H1 (cell line): Measurements from ENCODE around the gene HIPK2. TPM values are rescaled to one million over a fixed set of nuclear protein-coding genes. Genes with fewer than 3 reads are reported as not detected.

ENCODE experiments used
- CTCF ChIA-PET: fragments of 300-600 bp; sonication (Branson Sonifier 250); formaldehyde crosslinking; loops from one replicate; lab custom pipeline; 2021; ENCODE audit not compliant: partially characterized antibody; lab: Charles Lee
- POLR2A ChIA-PET: fragments of 300-600 bp; sonication (Branson Sonifier 250); formaldehyde crosslinking; loops from one replicate; lab custom pipeline; 2021; ENCODE audit warnings: inconsistent platforms; ENCODE audit not compliant: partially characterized antibody; lab: Charles Lee
- DNase-seq, 2 experiments: peaks; one replicate each; pipeline versions ENCODE4 v3.0.0 to v3.0.0-alpha.2; 2010 to 2022; ENCODE audit warnings: low spot score in 2 of 2, low read depth in 1 of 2, mixed read lengths in 1 of 2
- FAIRE-seq: peaks from 2 replicates; lab custom pipeline; 2011; peaks lifted over from hg19 to GRCh38; lab: Jason Lieb, UNC
- H2AFZ ChIP-seq: 2 replicates; pipeline ENCODE4 v1.8.1; 2012; ENCODE audit warnings: low read length, inconsistent platforms
- H2AK5ac ChIP-seq: 2 replicates; pipeline ENCODE4 v1.6.1; 2013; ENCODE audit warnings: low read depth, low read length
- H2BK120ac ChIP-seq: replicated peaks from 2 replicates; pipeline ENCODE3; 2013; ENCODE audit warnings: low read depth, low read length, inconsistent platforms
- H2BK12ac ChIP-seq: 2 replicates; pipeline ENCODE4 v1.6.1; 2013; ENCODE audit warnings: low read depth, low read length
- H2BK15ac ChIP-seq: 2 replicates; pipeline ENCODE4 v1.6.1; 2013; ENCODE audit warnings: low read length
- H2BK20ac ChIP-seq: 2 replicates; pipeline ENCODE4 v1.6.1; 2013; ENCODE audit warnings: low read length
- H2BK5ac ChIP-seq: 2 replicates; pipeline ENCODE4 v1.6.1; 2013; ENCODE audit warnings: low read depth, low read length
- H3K14ac ChIP-seq: 2 replicates; pipeline ENCODE4 v1.6.1; 2013; ENCODE audit warnings: inconsistent platforms; ENCODE audit not compliant: insufficient read length
- H3K18ac ChIP-seq: 2 replicates; pipeline ENCODE4 v1.6.1; 2013; ENCODE audit warnings: low read length; ENCODE audit errors: extremely low read depth
- H3K23ac ChIP-seq: 2 replicates; pipeline ENCODE4 v1.6.1; 2013; ENCODE audit warnings: inconsistent platforms; ENCODE audit not compliant: insufficient read length
- H3K23me2 ChIP-seq: 2 replicates; pipeline ENCODE4 v1.6.1; 2013; ENCODE audit warnings: low read depth, low read length
- H3K27ac ChIP-seq: 2 replicates; pipeline ENCODE4 v1.6.1; 2011; ENCODE audit warnings: low read depth, low read length, inconsistent platforms
- H3K27me3 ChIP-seq, 4 experiments: replicated peaks in 1 of 4; 1 replicate in 1 of 4; 2 replicates in 3 of 4; pipeline versions ENCODE4 v1.6.1 to v1.8.1; 2011 to 2013; ENCODE audit warnings: low read length in 3 of 4, mild to moderate bottlenecking in 3 of 4, inconsistent platforms in 2 of 4, mixed read lengths in 2 of 4, moderate library complexity in 1 of 4; ENCODE audit not compliant: control insufficient read depth in 3 of 4, insufficient read depth in 3 of 4; ENCODE audit errors: extremely low read depth in 1 of 4
- H3K36me3 ChIP-seq, 4 experiments: 2 replicates each; pipeline versions ENCODE4 v1.6.1 to v1.8.1; 2011 to 2013; ENCODE audit warnings: mild to moderate bottlenecking in 4 of 4, low read length in 3 of 4, moderate library complexity in 2 of 4, control low read depth in 1 of 4, inconsistent platforms in 1 of 4; ENCODE audit not compliant: insufficient read depth in 4 of 4, control insufficient read depth in 2 of 4
- H3K4ac ChIP-seq: replicated peaks from 2 replicates; pipeline ENCODE3; 2013; ENCODE audit warnings: low read length, low read depth, mixed read lengths, inconsistent platforms; ENCODE audit not compliant: insufficient read length
- H3K4me1 ChIP-seq, 4 experiments: replicated peaks in 1 of 4; 1 replicate in 1 of 4; 2 replicates in 3 of 4; pipeline versions ENCODE4 v1.6.1 to v1.8.1; 2011 to 2013; ENCODE audit warnings: low read length in 3 of 4, inconsistent platforms in 2 of 4, mixed read lengths in 1 of 4; ENCODE audit not compliant: insufficient read depth in 4 of 4, control insufficient read depth in 3 of 4
- H3K4me2 ChIP-seq, 2 experiments: 2 replicates each; pipeline versions ENCODE4 v1.6.1 to v1.8.1; 2011 to 2013; ENCODE audit warnings: low read depth in 2 of 2, low read length in 2 of 2, control low read depth in 1 of 2, inconsistent platforms in 1 of 2, mild to moderate bottlenecking in 1 of 2; ENCODE audit not compliant: insufficient read depth in 1 of 2
- H3K4me3 ChIP-seq, 4 experiments: fragments of 200-600, 300-600 bp in 1 of 4; sonication (generic), shearing (Covaris generic), sonication (Bioruptor Twin) in 1 of 4; 2 replicates each; pipeline versions ENCODE4 v1.5.1 to v1.8.1; 2011 to 2016; ENCODE audit warnings: low read length in 4 of 4, low read depth in 3 of 4, control low read depth in 2 of 4, inconsistent platforms in 2 of 4, mild to moderate bottlenecking in 2 of 4, mixed read lengths in 1 of 4, moderate library complexity in 1 of 4; ENCODE audit not compliant: insufficient read depth in 2 of 4; ENCODE audit errors: extremely low read depth in 1 of 4
- H3K56ac ChIP-seq: replicated peaks from 2 replicates; pipeline ENCODE3; 2013; ENCODE audit warnings: low read depth, mild to moderate bottlenecking, mixed read lengths, low read length, inconsistent platforms; ENCODE audit not compliant: insufficient read length
- H3K79me1 ChIP-seq: 2 replicates; pipeline ENCODE4 v1.6.1; 2013; ENCODE audit warnings: low read depth, low read length, control low read depth
- H3K79me2 ChIP-seq, 2 experiments: 2 replicates each; pipeline versions ENCODE4 v1.6.1 to v1.8.1; 2012 to 2013; ENCODE audit warnings: low read length in 2 of 2, mild to moderate bottlenecking in 2 of 2, inconsistent platforms in 1 of 2; ENCODE audit not compliant: insufficient read depth in 2 of 2, control insufficient read depth in 1 of 2
- H3K9ac ChIP-seq, 4 experiments: replicated peaks in 1 of 4; 1 replicate in 1 of 4; 2 replicates in 3 of 4; pipeline versions ENCODE4 v1.6.1 to v1.8.1; 2011 to 2013; ENCODE audit warnings: low read depth in 3 of 4, low read length in 3 of 4, control low read depth in 2 of 4, mild to moderate bottlenecking in 2 of 4, moderate library complexity in 2 of 4, inconsistent platforms in 1 of 4; ENCODE audit errors: extremely low read depth in 1 of 4
- H3K9me3 ChIP-seq, 2 experiments: 2 replicates each; pipeline versions ENCODE4 v1.6.1 to v1.8.1; 2012 to 2013; ENCODE audit warnings: mild to moderate bottlenecking in 2 of 2, moderate library complexity in 2 of 2, control low read depth in 1 of 2, inconsistent platforms in 1 of 2, low read depth in 1 of 2, low read length in 1 of 2, mixed read lengths in 1 of 2; ENCODE audit not compliant: insufficient read depth in 2 of 2
- H4K20me1 ChIP-seq, 2 experiments: replicated peaks in 1 of 2; 2 replicates each; pipeline versions ENCODE3 to v1.8.1; 2011 to 2013; ENCODE audit warnings: inconsistent platforms in 2 of 2, low read length in 2 of 2, mild to moderate bottlenecking in 1 of 2; ENCODE audit not compliant: insufficient read depth in 2 of 2, control insufficient read depth in 1 of 2
- H4K5ac ChIP-seq: 2 replicates; pipeline ENCODE4 v1.6.1; 2013; ENCODE audit warnings: low read length, low read depth, mixed read lengths, inconsistent platforms; ENCODE audit not compliant: insufficient read length
- H4K8ac ChIP-seq: 2 replicates; pipeline ENCODE4 v1.8.0; 2013; ENCODE audit warnings: mild to moderate bottlenecking, moderate library complexity, low read length, inconsistent platforms; ENCODE audit not compliant: insufficient read depth; ENCODE audit errors: extremely low read depth
- H4K91ac ChIP-seq: replicated peaks from 2 replicates; pipeline ENCODE3; 2013; ENCODE audit warnings: low read length, mixed read lengths, inconsistent platforms; ENCODE audit not compliant: insufficient read length
- CHD1 ChIP-seq: IDR thresholded peaks from 2 replicates; pipeline ENCODE4 v1.6.1; 2012; ENCODE audit warnings: low read depth, low read length, improper control_type of control experiment
- MAFK ChIP-seq: IDR thresholded peaks from 2 replicates; pipeline ENCODE4 v1.6.1; 2012; ENCODE audit warnings: low read depth, mild to moderate bottlenecking, improper control_type of control experiment, low read length
- SIRT6 ChIP-seq: IDR thresholded peaks from one replicate; pipeline ENCODE4 v1.7.1; 2012; ENCODE audit warnings: low read length, inconsistent platforms
- SP4 ChIP-seq: IDR thresholded peaks from 2 replicates; pipeline ENCODE4 v1.6.1; 2012; ENCODE audit warnings: low read length, inconsistent platforms
- TAF7 ChIP-seq: optimal IDR thresholded peaks from 2 replicates; pipeline ENCODE3; 2011; ENCODE audit warnings: low read depth, mild to moderate bottlenecking, inconsistent platforms, low read length, moderate library complexity, borderline replicate concordance
- ZNF274 ChIP-seq: IDR thresholded peaks from 2 replicates; pipeline ENCODE4 v1.7.0; 2012; ENCODE audit warnings: low read length, borderline replicate concordance; ENCODE audit errors: extremely low read depth
- WGBS, 2 experiments: shearing (Covaris generic) in 1 of 2; methylation state at CpG; one replicate each; pipeline versions ENCODE4 v1.1.6 to v1.1.7; 2013 to 2015; ENCODE audit warnings: low lambda C conversion rate in 2 of 2, mixed read lengths in 2 of 2, inconsistent platforms in 1 of 2, low coverage in 1 of 2, missing lambda C conversion rate in 1 of 2; ENCODE audit not compliant: insufficient replicate concordance in 2 of 2, insufficient coverage in 1 of 2, insufficient read length in 1 of 2; ENCODE audit errors: extremely low coverage in 1 of 2, missing lambda C conversion rate in 1 of 2; 5-methylcytosine and 5-hydroxymethylcytosine counted together
- polyA plus RNA-seq, 7 experiments: library from polyadenylated mRNA; depleted of rRNA in 3 of 7; stranded (reverse) in 5 of 7; unstranded in 2 of 7; fragments of >200 nt in 5 of 7; fragments of 200-250 nt in 2 of 7; gene quantifications; 1 replicate in 5 of 7; 2 replicates in 1 of 7; 4 replicates in 1 of 7; pipeline versions ENCODE4 v1.2.1 to v1.2.3, GENCODE V29; 2011 to 2013; ENCODE audit warnings: missing spikeins in 2 of 7, mixed read lengths in 2 of 7
- total RNA-seq: library from RNA; stranded (reverse); fragmentation: NEBNext Ultra II Directional; extraction: Animal tissue kit (Norgen Biotek cat#: 25700); gene quantifications from 2 replicates; pipeline ENCODE4 v1.2.1, GENCODE V29; 2021

The HIPK2 gene
- total and polyA plus RNA-seq, 2 of the 8 experiments (the other 6 are each of a cell fraction or from before 2014, with no cell fraction given), result 8.3 to 24.3 TPM

GRCh38 chr7:139735466-139735865 lies 42.3 kb downstream of the HIPK2 start:
- Histone ChIP-seq H3K4me3 (no peak overlapping the region), H4K5ac (no peak overlapping the region), H4K20me1 (peaks cover 0 to 3% of the 10 kb centered on the region in 2 experiments), H3K36me3 (no peaks in the 10 kb centered on the region), H3K23ac (no peak overlapping the region), H2BK5ac (no peak overlapping the region), H3K79me2 (0 out of 4 replicates have a peak, but pooled peaks cover 0 to 5% of the 10 kb centered on the region in 2 experiments), H2BK12ac (no peak overlapping the region), H4K91ac (no peak overlapping the region), H2AFZ (no peak overlapping the region), H2BK15ac (no peak overlapping the region), H2AK5ac (no peak overlapping the region), H3K18ac (no peak overlapping the region), H3K79me1 (peaks cover 4% of the 10 kb centered on the region; the same call in 1 of the 2 replicates), H3K4me1 (peaks cover 0 to 3% (median 0%) of the 10 kb centered on the region in 4 experiments; a peak in 1 of 7 replicates), H3K56ac (no peak overlapping the region), H3K27me3 (no peaks in the 10 kb centered on the region), H3K4ac (no peak overlapping the region), H3K23me2 (no peaks in the 10 kb centered on the region), H3K9ac (no peak overlapping the region), H3K4me2 (no peak overlapping the region), H3K27ac (no peak overlapping the region), H2BK120ac (no peak overlapping the region), H3K14ac (no peak overlapping the region), H2BK20ac (no peak overlapping the region), H4K8ac (peak overlapping the region; percentile 23; the same call in 1 of the 2 replicates), H3K9me3 (no peaks in the 10 kb centered on the region)
- 86% methylated on average over 7 of the region's 7 CpGs; no CpG with 5 or more reads in 1 of the 2 experiments for WGBS, 2 experiments
- DNase-seq (no peak), FAIRE-seq (no peak)
- CTCF ChIA-PET, result no interaction called here
- TF ChIP-seq SIRT6, result no peak
- no peak for TF ChIP-seq ZNF274
- TF ChIP-seq CHD1, result no peak
- no peak for TF ChIP-seq SP4
- no peak for TF ChIP-seq TAF7
- no peak for TF ChIP-seq MAFK
- POLR2A ChIA-PET, result no interaction called here
